Endodermal cell (in vitro differentiated cells): ENCODE measurements around the gene CWH43. TPM values are rescaled to one million over a fixed set of nuclear protein-coding genes. Genes with fewer than 3 reads are reported as not detected.
"Not testable (repeated sequence)": the region's sequence is repeated elsewhere in the genome, so short reads cannot be mapped to it uniquely, and the experiment has no call there.

Source experiments
- DNase-seq: peaks from one replicate; pipeline ENCODE4 v3.0.0-alpha.2; 2017
- H3K27ac ChIP-seq: 2 replicates; pipeline ENCODE4 v1.5.1; 2013; ENCODE audit warnings: mild to moderate bottlenecking, low read depth, low read length, moderate library complexity
- H3K27me3 ChIP-seq: 2 replicates; pipeline ENCODE4 v1.6.1; 2013; ENCODE audit warnings: mild to moderate bottlenecking, low read length, moderate library complexity; ENCODE audit not compliant: insufficient read depth, control insufficient read depth, poor library complexity, severe bottlenecking
- H3K36me3 ChIP-seq: 2 replicates; pipeline ENCODE4 v1.7.0; 2013; ENCODE audit warnings: mild to moderate bottlenecking, low read length, moderate library complexity; ENCODE audit not compliant: control insufficient read depth, insufficient read depth
- H3K4me1 ChIP-seq: one replicate; pipeline ENCODE4 v1.7.0; 2013; ENCODE audit warnings: low read length; ENCODE audit not compliant: control insufficient read depth, insufficient read depth
- H3K4me3 ChIP-seq: 2 replicates; pipeline ENCODE4 v1.5.1; 2013; ENCODE audit warnings: mild to moderate bottlenecking, low read length, moderate library complexity
- H3K9ac ChIP-seq: 2 replicates; pipeline ENCODE4 v1.6.1; 2013; ENCODE audit warnings: mild to moderate bottlenecking, low read length, moderate library complexity; ENCODE audit not compliant: poor library complexity, severe bottlenecking; ENCODE audit errors: extremely low read depth
- H3K9me3 ChIP-seq: 2 replicates; pipeline ENCODE4 v1.6.1; 2013; ENCODE audit warnings: mild to moderate bottlenecking, low read length, moderate library complexity; ENCODE audit not compliant: control insufficient read depth
- H3K27ac Mint-ChIP-seq: 2 replicates; pipeline ENCODE4 v1.8.0; 2020; ENCODE audit warnings: mixed read lengths
- H3K27me3 Mint-ChIP-seq: 2 replicates; pipeline ENCODE4 v1.8.0; 2021; ENCODE audit warnings: mild to moderate bottlenecking, mixed read lengths; ENCODE audit not compliant: insufficient read depth
- H3K36me3 Mint-ChIP-seq: 2 replicates; pipeline ENCODE4 v1.8.0; 2020; ENCODE audit warnings: low read depth, mixed read lengths
- H3K4me1 Mint-ChIP-seq: 2 replicates; pipeline ENCODE4 v1.8.0; 2020; ENCODE audit warnings: mixed read lengths
- H3K4me3 Mint-ChIP-seq: 2 replicates; pipeline ENCODE4 v1.8.0; 2020; ENCODE audit warnings: mild to moderate bottlenecking, moderate library complexity, mixed read lengths
- H3K9me3 Mint-ChIP-seq: 2 replicates; pipeline ENCODE4 v1.8.0; 2020; ENCODE audit warnings: mild to moderate bottlenecking, mixed read lengths
- WGBS, 2 experiments: methylation state at CpG; one replicate each; pipeline versions ENCODE4 v1.1.5 to v1.1.7; 2013; ENCODE audit warnings: missing lambda C conversion rate in 2 of 2, mixed read lengths in 1 of 2; ENCODE audit not compliant: insufficient coverage in 1 of 2, insufficient read length in 1 of 2; 5-methylcytosine and 5-hydroxymethylcytosine counted together
- total RNA-seq, 2 donors: library from RNA; stranded (reverse); fragmentation: NEBNext Ultra II Directional in 1 of 2; extraction: Animal tissue kit (Norgen Biotek cat#: 25700) in 1 of 2; gene quantifications; 2 replicates in 1 of 2; 3 replicates in 1 of 2; pipeline ENCODE4 v1.2.1, GENCODE V29; 2021

The CWH43 gene
- total RNA-seq, 2 donors from 2014 or later: not detected

DNA sequence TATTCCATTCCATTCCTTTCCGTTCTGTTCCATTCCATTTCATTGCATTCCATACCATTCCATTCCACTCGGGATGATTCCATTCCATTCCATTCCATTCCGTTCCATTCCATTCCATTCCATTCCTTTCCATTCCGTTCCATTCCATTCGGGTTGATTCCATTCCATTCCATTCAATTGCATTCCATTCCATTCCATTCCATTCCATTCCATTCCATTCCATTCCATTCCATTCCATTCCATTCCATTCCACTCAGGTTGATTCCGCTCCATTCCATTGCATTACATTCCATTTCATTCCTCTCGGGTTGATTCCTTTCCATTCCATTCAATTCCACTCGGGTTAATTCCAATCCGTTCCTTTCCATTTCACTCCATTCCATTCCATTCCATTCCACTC, 111.0 kb downstream of the CWH43 start:
- H3K4me1 Mint-ChIP-seq, H3K36me3 ChIP-seq, H3K27ac ChIP-seq, H3K27me3 Mint-ChIP-seq, H3K4me3 Mint-ChIP-seq, H3K27me3 ChIP-seq, DNase-seq, H3K27ac Mint-ChIP-seq, H3K4me1 ChIP-seq, H3K9ac ChIP-seq: not testable (repeated sequence)
- Histone ChIP-seq H3K9me3 (peaks cover 56% of the 10 kb centered on the region), H3K4me3 (peak overlapping the region; percentile 68)
- WGBS, 2 experiments: 56 to 57% methylated on average over 9 of the region's 9 CpGs
- Mint-ChIP-seq H3K9me3 (peaks cover 75% of the 10 kb centered on the region), H3K36me3 (peaks cover 46% of the 10 kb centered on the region)

DNA sequence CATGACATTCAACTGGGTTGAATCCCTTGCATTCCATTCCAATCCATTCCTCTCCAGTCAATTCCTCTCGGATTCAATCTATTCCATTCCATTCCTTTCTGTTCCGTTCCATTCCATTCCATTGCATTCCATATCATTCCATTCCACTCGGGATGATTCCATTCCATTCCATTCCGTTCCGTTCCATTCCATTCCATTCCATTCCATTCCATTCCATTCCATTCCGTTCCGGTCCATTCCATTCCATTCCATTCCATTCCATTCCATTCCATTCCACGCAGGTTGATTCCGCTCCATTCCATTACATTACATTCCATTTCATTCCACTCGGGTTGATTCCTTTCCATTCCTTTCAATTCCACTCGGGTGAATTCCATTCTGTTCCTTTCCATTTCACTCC, 111.4 kb downstream of the CWH43 start:
- H3K9me3 Mint-ChIP-seq: peaks cover 75% of the 10 kb centered on the region
- peaks cover 10% of the 10 kb centered on the region for H3K27me3 Mint-ChIP-seq
- WGBS, 2 experiments: 49 to 57% methylated on average over 11 of the region's 11 CpGs
- not testable (repeated sequence) for H3K4me1 Mint-ChIP-seq, H3K4me3 Mint-ChIP-seq, H3K4me1 ChIP-seq, H3K27ac ChIP-seq, H3K27ac Mint-ChIP-seq, H3K9ac ChIP-seq, DNase-seq, H3K36me3 ChIP-seq, H3K27me3 ChIP-seq
- Histone ChIP-seq H3K4me3 (peak overlapping the region; percentile 68), H3K9me3 (peaks cover 56% of the 10 kb centered on the region)
- H3K36me3 Mint-ChIP-seq: peaks cover 49% of the 10 kb centered on the region

DNA sequence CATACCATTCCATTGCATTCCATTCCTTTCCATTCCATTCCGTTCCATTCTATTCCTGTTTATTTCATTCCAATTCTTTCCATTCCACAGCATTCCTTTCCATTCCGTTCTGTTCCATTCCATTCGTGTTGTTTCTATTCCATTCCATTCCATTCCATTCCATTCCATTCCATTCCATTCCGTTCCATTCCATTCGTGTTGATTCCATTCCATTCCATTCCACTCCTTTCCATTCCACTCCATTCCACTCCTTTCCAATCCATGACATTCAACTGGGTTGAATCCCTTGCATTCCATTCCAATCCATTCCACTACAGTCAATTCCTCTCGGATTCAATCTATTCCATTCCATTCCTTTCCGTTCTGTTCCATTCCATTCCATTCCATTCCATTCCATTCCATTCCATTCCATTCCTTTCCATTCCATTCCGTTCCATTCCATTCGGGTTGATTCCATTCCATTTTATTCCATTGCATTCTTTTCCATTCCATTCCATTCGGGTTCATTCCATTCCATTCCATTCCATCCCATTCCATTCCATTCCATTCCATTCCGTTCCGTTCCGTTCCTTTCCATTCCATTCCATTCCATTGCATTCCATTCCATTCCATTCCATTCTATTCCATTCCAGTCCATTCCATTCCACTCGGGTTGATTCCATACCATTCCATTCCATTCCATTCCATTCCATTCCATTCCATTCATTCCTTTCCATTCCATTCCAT, 112.1 kb downstream of the CWH43 start:
- DNase-seq, H3K4me3 Mint-ChIP-seq, H3K27me3 ChIP-seq, H3K36me3 ChIP-seq, H3K27ac ChIP-seq, H3K4me1 Mint-ChIP-seq, H3K4me1 ChIP-seq, H3K27ac Mint-ChIP-seq, H3K9ac ChIP-seq: not testable (repeated sequence)
- Mint-ChIP-seq H3K27me3 (peaks cover 14% of the 10 kb centered on the region), H3K36me3 (peaks cover 50% of the 10 kb centered on the region), H3K9me3 (peaks cover 75% of the 10 kb centered on the region)
- Histone ChIP-seq H3K4me3 (peak overlapping the region; percentile 68), H3K9me3 (peaks cover 56% of the 10 kb centered on the region)
- WGBS, 2 experiments: 64 to 71% methylated on average over 14 of the region's 14 CpGs

DNA sequence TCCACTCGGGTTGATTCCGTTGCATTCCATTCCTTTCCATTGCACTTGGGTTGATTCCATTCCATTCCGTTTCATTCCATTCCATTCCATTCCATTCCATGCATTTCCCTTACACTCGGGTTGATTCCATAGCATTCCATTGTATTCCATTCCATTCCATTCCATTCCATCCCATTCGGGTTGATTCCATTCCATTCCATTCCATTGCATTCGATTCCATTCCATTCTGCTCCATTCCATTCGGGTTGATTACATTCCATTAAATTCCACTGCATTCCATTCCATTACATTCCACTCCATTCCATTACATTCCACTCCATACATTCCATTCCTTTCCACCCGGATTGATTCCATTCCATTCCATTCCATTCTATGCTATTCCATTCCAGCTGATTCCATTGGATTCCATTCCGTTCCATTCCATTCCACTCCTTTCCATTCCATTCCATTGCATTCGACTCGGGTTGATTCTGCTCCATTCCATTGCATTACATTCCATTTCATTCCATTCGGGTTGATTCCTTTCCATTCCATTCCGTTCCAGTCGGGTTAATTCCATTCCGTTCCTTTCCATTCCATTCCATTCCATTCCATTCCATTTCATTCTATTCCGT, 113.9 kb downstream of the CWH43 start:
- not testable (repeated sequence) for H3K4me3 Mint-ChIP-seq, H3K9ac ChIP-seq, H3K27ac ChIP-seq, H3K4me1 ChIP-seq, H3K27ac Mint-ChIP-seq, H3K36me3 ChIP-seq, H3K27me3 ChIP-seq, H3K4me1 Mint-ChIP-seq, DNase-seq
- H3K9me3 ChIP-seq: peaks cover 73% of the 10 kb centered on the region
- peaks cover 61% of the 10 kb centered on the region for H3K36me3 Mint-ChIP-seq
- H3K9me3 Mint-ChIP-seq: peaks cover 86% of the 10 kb centered on the region
- H3K27me3 Mint-ChIP-seq: peaks cover 16% of the 10 kb centered on the region
- peak overlapping the region; percentile 68 for H3K4me3 ChIP-seq
- 71% methylated on average over 14 to 16 of the region's 16 CpGs for WGBS, 2 experiments

DNA sequence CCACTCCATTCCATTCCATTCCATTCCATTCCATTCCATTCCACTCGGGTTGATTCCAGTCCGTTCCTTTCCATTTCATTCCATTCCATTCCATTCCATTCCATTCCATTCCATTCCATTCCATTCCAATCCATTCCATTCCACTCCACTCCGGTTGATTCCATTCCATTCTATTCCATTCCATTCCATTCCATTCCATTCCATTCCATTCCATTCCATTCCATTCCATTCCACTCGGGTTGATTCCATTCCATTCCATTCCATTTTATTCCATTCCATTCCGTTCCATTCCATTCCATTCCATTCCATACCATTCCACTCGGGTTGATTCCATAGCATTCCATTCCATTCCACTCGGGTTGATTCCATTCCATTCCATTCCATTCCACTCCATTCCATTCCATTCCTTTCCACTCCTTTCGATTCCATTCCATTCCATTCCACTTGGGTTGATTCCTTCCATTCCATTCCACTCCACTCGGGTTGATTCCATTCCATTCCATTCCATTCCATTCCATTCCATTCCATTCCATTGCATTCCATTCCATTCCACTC, 116.3 kb downstream of the CWH43 start:
- Histone ChIP-seq H3K4me3 (peak overlapping the region; percentile 53), H3K9me3 (peaks cover 73% of the 10 kb centered on the region)
- peaks cover 93% of the 10 kb centered on the region for H3K9me3 Mint-ChIP-seq
- peaks cover 68% of the 10 kb centered on the region for H3K36me3 Mint-ChIP-seq
- not testable (repeated sequence) for DNase-seq, H3K9ac ChIP-seq, H3K4me1 Mint-ChIP-seq, H3K4me1 ChIP-seq, H3K4me3 Mint-ChIP-seq, H3K27me3 ChIP-seq, H3K36me3 ChIP-seq, H3K27ac ChIP-seq, H3K27ac Mint-ChIP-seq
- H3K27me3 Mint-ChIP-seq: peaks cover 21% of the 10 kb centered on the region
- 59 to 68% methylated on average over 7 to 8 of the region's 9 CpGs for WGBS, 2 experiments

DNA sequence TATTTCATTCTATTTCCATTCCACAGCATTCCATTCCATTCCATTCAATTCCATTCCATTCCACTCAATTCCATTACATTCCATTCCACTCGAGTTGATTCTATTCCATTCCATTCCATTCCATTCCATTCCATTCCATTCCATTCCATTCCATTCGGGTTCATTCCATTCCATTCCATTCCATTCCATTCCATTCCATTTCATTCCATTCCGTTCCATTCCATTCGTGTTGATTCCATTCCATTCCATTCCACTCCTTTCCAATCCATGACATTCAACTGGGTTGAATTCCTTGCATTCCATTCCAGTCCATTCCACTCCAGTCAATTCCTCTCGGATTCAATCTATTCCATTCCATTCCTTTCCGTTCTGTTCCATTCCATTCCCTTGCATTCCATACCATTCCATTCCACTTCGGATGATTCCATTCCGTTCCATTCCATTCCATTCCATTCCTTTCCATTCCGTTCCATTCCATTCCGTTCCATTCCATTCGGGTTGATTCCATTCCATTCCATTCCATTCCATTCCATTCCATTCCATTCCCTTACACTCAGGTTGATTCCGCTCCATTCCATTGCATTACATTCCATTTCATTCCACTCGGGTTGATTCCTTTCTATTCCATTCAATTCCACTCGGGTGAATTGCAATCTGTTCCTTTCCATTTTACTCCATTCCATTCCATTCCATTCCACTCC, 117.5 kb downstream of the CWH43 start:
- not testable (repeated sequence) for H3K4me3 Mint-ChIP-seq, H3K9ac ChIP-seq, DNase-seq, H3K4me1 ChIP-seq, H3K27ac ChIP-seq, H3K36me3 ChIP-seq, H3K27me3 ChIP-seq, H3K4me1 Mint-ChIP-seq, H3K27ac Mint-ChIP-seq
- Mint-ChIP-seq H3K27me3 (peaks cover 23% of the 10 kb centered on the region), H3K9me3 (peaks cover 93% of the 10 kb centered on the region), H3K36me3 (peaks cover 68% of the 10 kb centered on the region)
- H3K4me3 ChIP-seq: peak overlapping the region; percentile 15
- 51 to 57% methylated on average over 10 to 12 of the region's 14 CpGs for WGBS, 2 experiments
- peaks cover 73% of the 10 kb centered on the region for H3K9me3 ChIP-seq
